Measurements from ENCODE around the gene PRKCA.

DNA sequence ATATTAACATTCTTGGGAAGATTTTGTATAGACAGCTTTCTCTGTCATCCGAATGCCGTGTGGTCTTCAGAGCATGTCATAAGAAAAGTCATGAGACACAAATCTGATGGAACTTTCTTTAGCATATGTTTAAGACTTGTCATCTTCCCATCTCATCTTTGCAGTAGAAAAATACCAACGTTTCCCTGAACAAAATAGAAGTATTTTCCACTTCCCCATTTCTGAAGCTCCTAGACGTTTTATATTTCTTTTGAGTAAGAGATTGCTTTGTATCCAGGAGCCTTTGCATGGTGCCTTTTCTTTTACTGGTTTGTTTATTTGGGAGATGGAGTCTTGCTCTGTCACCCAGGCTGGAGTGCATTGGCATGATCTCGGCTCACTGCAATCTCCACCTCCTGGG lies 235.1 kb downstream of the PRKCA start:
- TF ChIP-seq, protein P1, sequence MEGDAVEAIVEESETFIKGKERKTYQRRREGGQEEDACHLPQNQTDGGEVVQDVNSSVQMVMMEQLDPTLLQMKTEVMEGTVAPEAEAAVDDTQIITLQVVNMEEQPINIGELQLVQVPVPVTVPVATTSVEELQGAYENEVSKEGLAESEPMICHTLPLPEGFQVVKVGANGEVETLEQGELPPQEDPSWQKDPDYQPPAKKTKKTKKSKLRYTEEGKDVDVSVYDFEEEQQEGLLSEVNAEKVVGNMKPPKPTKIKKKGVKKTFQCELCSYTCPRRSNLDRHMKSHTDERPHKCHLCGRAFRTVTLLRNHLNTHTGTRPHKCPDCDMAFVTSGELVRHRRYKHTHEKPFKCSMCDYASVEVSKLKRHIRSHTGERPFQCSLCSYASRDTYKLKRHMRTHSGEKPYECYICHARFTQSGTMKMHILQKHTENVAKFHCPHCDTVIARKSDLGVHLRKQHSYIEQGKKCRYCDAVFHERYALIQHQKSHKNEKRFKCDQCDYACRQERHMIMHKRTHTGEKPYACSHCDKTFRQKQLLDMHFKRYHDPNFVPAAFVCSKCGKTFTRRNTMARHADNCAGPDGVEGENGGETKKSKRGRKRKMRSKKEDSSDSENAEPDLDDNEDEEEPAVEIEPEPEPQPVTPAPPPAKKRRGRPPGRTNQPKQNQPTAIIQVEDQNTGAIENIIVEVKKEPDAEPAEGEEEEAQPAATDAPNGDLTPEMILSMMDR (IDR thresholded peaks at IDR 0.05) = no peak
- TF ChIP-seq POLR2A (IDR thresholded peaks at IDR 0.05) = no peak
- no peak for TF ChIP-seq POLR2AphosphoS5 (IDR thresholded peaks at IDR 0.05)

Data from suprapubic skin (tissue), 4 donors.